HepG2 (cell line): Measurements from ENCODE around the gene CYB5B. TPM values are rescaled to one million over a fixed set of nuclear protein-coding genes. Genes with fewer than 3 reads are reported as not detected.

Source experiments
- BRD4 ChIP-seq: sonication (generic); formaldehyde crosslinking; IDR thresholded peaks from 2 replicates; pipeline ENCODE4 v1.4.0; 2020; ENCODE audit warnings: missing genetic modification reagents
- CCDC6 ChIP-seq: sonication (generic); formaldehyde crosslinking; IDR thresholded peaks from 2 replicates; pipeline ENCODE4 v1.8.1; 2022; ENCODE audit warnings: mild to moderate bottlenecking, missing genetic modification reagents, moderate library complexity
- CEBPB ChIP-seq: IDR thresholded peaks from 2 replicates; pipeline ENCODE4 v1.6.1; 2011; ENCODE audit warnings: low read depth, low read length, improper control_type of control experiment, borderline replicate concordance
- CHCHD3 ChIP-seq: sonication (generic); formaldehyde crosslinking; IDR thresholded peaks from 2 replicates; pipeline ENCODE4 v1.8.0; 2022; ENCODE audit warnings: mild to moderate bottlenecking, missing genetic modification reagents, moderate library complexity
- FOSL2 ChIP-seq: sonication (generic); formaldehyde crosslinking; IDR thresholded peaks from 2 replicates; pipeline ENCODE4 v1.4.0; 2020; ENCODE audit warnings: missing genetic modification reagents
- MAZ ChIP-seq, 2 experiments: sonication (generic) in 1 of 2; formaldehyde crosslinking in 1 of 2; IDR thresholded peaks; 2 replicates each; pipeline versions ENCODE4 v1.5.0 to v1.6.1; 2012 to 2020; ENCODE audit warnings: low read depth in 2 of 2, mild to moderate bottlenecking in 2 of 2, borderline replicate concordance in 1 of 2, improper control_type of control experiment in 1 of 2, low read length in 1 of 2, missing genetic modification reagents in 1 of 2, moderate library complexity in 1 of 2
- RBAK ChIP-seq: sonication (generic); formaldehyde crosslinking; IDR thresholded peaks from 2 replicates; pipeline ENCODE4 v1.5.1; 2020; ENCODE audit warnings: mild to moderate bottlenecking, missing genetic modification reagents
- RELA ChIP-seq: sonication (generic); formaldehyde crosslinking; IDR thresholded peaks from 2 replicates; pipeline ENCODE4 v1.4.0; 2020; ENCODE audit warnings: missing genetic modification reagents
- REXO4 ChIP-seq: sonication (generic); formaldehyde crosslinking; IDR thresholded peaks from 2 replicates; pipeline ENCODE4 v1.8.0; 2022; ENCODE audit warnings: missing genetic modification reagents, mild to moderate bottlenecking, borderline replicate concordance
- SMAD3 ChIP-seq: sonication (generic); formaldehyde crosslinking; IDR thresholded peaks from 2 replicates; pipeline ENCODE4 v1.4.0; 2020; ENCODE audit warnings: missing genetic modification reagents
- SMARCE1 ChIP-seq: fragments of 450-650 bp; IDR thresholded peaks from 2 replicates; pipeline ENCODE4 v1.6.1; 2017; ENCODE audit warnings: borderline replicate concordance
- ZC3H4 ChIP-seq: sonication (generic); formaldehyde crosslinking; IDR thresholded peaks from 2 replicates; pipeline ENCODE4 v1.4.0; 2020; ENCODE audit warnings: missing genetic modification reagents, borderline replicate concordance
- ZIK1 ChIP-seq: sonication (generic); formaldehyde crosslinking; IDR thresholded peaks from 2 replicates; pipeline ENCODE4 v1.5.0; 2020; ENCODE audit warnings: mild to moderate bottlenecking, low read depth, missing genetic modification reagents, borderline replicate concordance
- ZMYM4 ChIP-seq: sonication (generic); formaldehyde crosslinking; IDR thresholded peaks from 2 replicates; pipeline ENCODE4 v1.8.1; 2023; ENCODE audit warnings: mild to moderate bottlenecking, missing genetic modification reagents
- ZNF644 ChIP-seq: IDR thresholded peaks from 2 replicates; pipeline ENCODE4 v1.6.1; 2016; ENCODE audit warnings: low read depth
- polyA plus RNA-seq, 8 experiments: library from polyadenylated mRNA; depleted of rRNA in 3 of 8; stranded (reverse) in 7 of 8; unstranded in 1 of 8; fragments of >200 nt; fragmentation: Illumina TruSeq in 4 of 8; extraction: Trizol in 4 of 8; gene quantifications; 2 replicates each; pipeline versions ENCODE4 v1.2.1 to v1.2.3, GENCODE V29; 2011 to 2016; ENCODE audit warnings: low read depth in 4 of 8, missing spikeins in 1 of 8, mixed read lengths in 1 of 8; ENCODE audit not compliant: insufficient read depth in 1 of 8
- total RNA-seq, 5 experiments: library from RNA; depleted of rRNA; stranded (reverse); fragments of >200 nt; fragmentation: Illumina TruSeq; extraction: Trizol; gene quantifications; 2 replicates each; pipeline ENCODE4 v1.2.3, GENCODE V29; 2016; ENCODE audit warnings: low read depth in 1 of 5
- TF ChIP-seq, protein P1 (sequence below): sonication (generic); formaldehyde crosslinking; IDR thresholded peaks from 2 replicates; pipeline ENCODE4 v1.4.0; 2020; ENCODE audit warnings: mild to moderate bottlenecking, missing genetic modification reagents
- TF ChIP-seq, protein P2 (sequence below): sonication (generic); formaldehyde crosslinking; IDR thresholded peaks from 2 replicates; pipeline ENCODE4 v1.5.0; 2020; ENCODE audit warnings: missing genetic modification reagents
- TF ChIP-seq, protein P3 (sequence below): sonication (generic); formaldehyde crosslinking; IDR thresholded peaks from 2 replicates; pipeline ENCODE4 v1.5.1; 2020; ENCODE audit warnings: missing genetic modification reagents, mild to moderate bottlenecking, borderline replicate concordance
- TF ChIP-seq, protein P4 (sequence below): sonication (generic); formaldehyde crosslinking; IDR thresholded peaks from 2 replicates; pipeline ENCODE4 v1.4.0; 2020; ENCODE audit warnings: mild to moderate bottlenecking, missing genetic modification reagents
- TF ChIP-seq, protein P5 (sequence below): fragments of 450-650 bp; IDR thresholded peaks from 2 replicates; pipeline ENCODE4 v1.6.1; 2016

Gene CYB5B
- total and polyA plus RNA-seq, 2 of the 13 experiments (the other 11 are each of a cell fraction or from before 2014, with no cell fraction given), result 234 to 432 TPM

DNA sequence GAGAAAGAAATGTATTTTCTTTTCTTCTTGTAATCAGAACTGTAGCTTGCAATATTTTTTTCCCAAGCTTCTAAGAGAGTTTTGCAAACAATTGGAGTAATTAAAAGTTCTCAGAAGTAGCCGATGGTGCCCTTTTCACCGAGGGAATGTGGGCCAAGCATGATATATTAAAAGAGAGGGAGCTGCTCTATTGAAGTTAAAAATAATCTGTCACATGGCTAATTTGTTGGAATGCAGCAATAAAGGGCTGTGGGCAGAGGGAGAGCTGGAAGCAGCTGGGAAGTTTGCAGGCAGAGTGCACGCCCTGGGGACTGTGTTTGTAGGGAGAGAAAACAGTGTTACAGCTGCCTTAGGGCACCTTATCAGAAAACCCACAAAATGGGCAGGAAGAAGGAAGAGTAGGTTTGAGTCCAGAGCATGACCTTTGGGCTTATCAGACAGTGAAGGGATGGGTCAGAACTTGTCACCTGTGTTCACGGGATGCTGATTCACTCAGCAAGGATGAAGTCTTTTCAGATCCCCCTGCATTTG, 20.1 kb upstream of the CYB5B start (continued):
- TF ChIP-seq, protein P1, sequence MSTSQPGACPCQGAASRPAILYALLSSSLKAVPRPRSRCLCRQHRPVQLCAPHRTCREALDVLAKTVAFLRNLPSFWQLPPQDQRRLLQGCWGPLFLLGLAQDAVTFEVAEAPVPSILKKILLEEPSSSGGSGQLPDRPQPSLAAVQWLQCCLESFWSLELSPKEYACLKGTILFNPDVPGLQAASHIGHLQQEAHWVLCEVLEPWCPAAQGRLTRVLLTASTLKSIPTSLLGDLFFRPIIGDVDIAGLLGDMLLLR (CRISPR knock-in tag), result no peak
- TF ChIP-seq CEBPB, result no peak
- TF ChIP-seq, protein P2, sequence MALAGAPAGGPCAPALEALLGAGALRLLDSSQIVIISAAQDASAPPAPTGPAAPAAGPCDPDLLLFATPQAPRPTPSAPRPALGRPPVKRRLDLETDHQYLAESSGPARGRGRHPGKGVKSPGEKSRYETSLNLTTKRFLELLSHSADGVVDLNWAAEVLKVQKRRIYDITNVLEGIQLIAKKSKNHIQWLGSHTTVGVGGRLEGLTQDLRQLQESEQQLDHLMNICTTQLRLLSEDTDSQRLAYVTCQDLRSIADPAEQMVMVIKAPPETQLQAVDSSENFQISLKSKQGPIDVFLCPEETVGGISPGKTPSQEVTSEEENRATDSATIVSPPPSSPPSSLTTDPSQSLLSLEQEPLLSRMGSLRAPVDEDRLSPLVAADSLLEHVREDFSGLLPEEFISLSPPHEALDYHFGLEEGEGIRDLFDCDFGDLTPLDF (CRISPR knock-in tag), result no peak
- no peak for TF ChIP-seq RBAK
- TF ChIP-seq, protein P3, sequence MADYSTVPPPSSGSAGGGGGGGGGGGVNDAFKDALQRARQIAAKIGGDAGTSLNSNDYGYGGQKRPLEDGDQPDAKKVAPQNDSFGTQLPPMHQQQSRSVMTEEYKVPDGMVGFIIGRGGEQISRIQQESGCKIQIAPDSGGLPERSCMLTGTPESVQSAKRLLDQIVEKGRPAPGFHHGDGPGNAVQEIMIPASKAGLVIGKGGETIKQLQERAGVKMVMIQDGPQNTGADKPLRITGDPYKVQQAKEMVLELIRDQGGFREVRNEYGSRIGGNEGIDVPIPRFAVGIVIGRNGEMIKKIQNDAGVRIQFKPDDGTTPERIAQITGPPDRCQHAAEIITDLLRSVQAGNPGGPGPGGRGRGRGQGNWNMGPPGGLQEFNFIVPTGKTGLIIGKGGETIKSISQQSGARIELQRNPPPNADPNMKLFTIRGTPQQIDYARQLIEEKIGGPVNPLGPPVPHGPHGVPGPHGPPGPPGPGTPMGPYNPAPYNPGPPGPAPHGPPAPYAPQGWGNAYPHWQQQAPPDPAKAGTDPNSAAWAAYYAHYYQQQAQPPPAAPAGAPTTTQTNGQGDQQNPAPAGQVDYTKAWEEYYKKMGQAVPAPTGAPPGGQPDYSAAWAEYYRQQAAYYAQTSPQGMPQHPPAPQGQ (CRISPR knock-in tag), result no peak; the same call in 1 of the 2 replicates
- peak; percentile 50; the same call in 1 of the 2 replicates for TF ChIP-seq RELA
- TF ChIP-seq BRD4 (CRISPR knock-in tag), result peak; percentile 80; the same call in 1 of the 2 replicates
- TF ChIP-seq CCDC6 (CRISPR knock-in tag), result peak; percentile 68; the same call in 1 of the 2 replicates
- no peak for TF ChIP-seq ZIK1 (CRISPR knock-in tag)
- TF ChIP-seq SMAD3 (CRISPR knock-in tag), result no peak; the same call in 1 of the 2 replicates
- TF ChIP-seq FOSL2 (CRISPR knock-in tag), result peak; percentile 94
- TF ChIP-seq ZMYM4 (CRISPR knock-in tag), result peak; percentile 84
- TF ChIP-seq, protein P4, sequence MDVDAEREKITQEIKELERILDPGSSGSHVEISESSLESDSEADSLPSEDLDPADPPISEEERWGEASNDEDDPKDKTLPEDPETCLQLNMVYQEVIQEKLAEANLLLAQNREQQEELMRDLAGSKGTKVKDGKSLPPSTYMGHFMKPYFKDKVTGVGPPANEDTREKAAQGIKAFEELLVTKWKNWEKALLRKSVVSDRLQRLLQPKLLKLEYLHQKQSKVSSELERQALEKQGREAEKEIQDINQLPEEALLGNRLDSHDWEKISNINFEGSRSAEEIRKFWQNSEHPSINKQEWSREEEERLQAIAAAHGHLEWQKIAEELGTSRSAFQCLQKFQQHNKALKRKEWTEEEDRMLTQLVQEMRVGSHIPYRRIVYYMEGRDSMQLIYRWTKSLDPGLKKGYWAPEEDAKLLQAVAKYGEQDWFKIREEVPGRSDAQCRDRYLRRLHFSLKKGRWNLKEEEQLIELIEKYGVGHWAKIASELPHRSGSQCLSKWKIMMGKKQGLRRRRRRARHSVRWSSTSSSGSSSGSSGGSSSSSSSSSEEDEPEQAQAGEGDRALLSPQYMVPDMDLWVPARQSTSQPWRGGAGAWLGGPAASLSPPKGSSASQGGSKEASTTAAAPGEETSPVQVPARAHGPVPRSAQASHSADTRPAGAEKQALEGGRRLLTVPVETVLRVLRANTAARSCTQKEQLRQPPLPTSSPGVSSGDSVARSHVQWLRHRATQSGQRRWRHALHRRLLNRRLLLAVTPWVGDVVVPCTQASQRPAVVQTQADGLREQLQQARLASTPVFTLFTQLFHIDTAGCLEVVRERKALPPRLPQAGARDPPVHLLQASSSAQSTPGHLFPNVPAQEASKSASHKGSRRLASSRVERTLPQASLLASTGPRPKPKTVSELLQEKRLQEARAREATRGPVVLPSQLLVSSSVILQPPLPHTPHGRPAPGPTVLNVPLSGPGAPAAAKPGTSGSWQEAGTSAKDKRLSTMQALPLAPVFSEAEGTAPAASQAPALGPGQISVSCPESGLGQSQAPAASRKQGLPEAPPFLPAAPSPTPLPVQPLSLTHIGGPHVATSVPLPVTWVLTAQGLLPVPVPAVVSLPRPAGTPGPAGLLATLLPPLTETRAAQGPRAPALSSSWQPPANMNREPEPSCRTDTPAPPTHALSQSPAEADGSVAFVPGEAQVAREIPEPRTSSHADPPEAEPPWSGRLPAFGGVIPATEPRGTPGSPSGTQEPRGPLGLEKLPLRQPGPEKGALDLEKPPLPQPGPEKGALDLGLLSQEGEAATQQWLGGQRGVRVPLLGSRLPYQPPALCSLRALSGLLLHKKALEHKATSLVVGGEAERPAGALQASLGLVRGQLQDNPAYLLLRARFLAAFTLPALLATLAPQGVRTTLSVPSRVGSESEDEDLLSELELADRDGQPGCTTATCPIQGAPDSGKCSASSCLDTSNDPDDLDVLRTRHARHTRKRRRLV (CRISPR knock-in tag), result 0 out of 2 replicates have a peak, but pooled peaks have one; percentile 35
- TF ChIP-seq, protein P5, sequence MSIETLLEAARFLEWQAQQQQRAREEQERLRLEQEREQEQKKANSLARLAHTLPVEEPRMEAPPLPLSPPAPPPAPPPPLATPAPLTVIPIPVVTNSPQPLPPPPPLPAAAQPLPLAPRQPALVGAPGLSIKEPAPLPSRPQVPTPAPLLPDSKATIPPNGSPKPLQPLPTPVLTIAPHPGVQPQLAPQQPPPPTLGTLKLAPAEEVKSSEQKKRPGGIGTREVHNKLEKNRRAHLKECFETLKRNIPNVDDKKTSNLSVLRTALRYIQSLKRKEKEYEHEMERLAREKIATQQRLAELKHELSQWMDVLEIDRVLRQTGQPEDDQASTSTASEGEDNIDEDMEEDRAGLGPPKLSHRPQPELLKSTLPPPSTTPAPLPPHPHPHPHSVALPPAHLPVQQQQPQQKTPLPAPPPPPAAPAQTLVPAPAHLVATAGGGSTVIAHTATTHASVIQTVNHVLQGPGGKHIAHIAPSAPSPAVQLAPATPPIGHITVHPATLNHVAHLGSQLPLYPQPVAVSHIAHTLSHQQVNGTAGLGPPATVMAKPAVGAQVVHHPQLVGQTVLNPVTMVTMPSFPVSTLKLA, result no peak
- no peak for TF ChIP-seq CHCHD3 (CRISPR knock-in tag)
- TF ChIP-seq SMARCE1, result no peak
- TF ChIP-seq ZC3H4 (CRISPR knock-in tag), result no peak
- TF ChIP-seq ZNF644 (CRISPR knock-in tag), result peak; percentile 83; the same call in 1 of the 2 replicates
- no peak for TF ChIP-seq REXO4
- no peak for TF ChIP-seq MAZ (IDR thresholded peaks at IDR 0.05; ENCODE audit: borderline replicate concordance, low read depth, low read length)
- no peak for TF ChIP-seq MAZ (CRISPR knock-in tag; IDR thresholded peaks at IDR 0.05; ENCODE audit: low read depth)
